ENCODE results near the gene MAGI1.

DNA sequence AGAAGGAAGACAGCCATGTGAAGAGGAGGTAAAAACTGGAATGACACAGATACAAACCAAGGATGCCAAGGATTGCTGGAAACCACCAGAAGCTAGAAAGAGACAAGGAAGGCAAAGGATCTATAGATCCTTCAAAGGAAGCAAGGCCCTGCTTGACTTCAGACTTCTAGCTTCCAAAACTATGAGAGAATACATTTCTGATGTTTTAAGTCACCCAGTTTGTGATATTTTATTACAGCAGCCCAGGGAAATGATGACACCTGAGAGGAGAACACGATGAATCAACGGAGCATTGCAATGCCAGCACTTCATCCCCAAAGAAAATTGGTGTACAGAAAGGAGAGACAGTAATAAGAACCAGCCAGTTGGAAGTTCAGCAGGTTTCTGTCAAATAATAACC lies 116.3 kb downstream of the MAGI1 start:
- TF ChIP-seq, protein P1, sequence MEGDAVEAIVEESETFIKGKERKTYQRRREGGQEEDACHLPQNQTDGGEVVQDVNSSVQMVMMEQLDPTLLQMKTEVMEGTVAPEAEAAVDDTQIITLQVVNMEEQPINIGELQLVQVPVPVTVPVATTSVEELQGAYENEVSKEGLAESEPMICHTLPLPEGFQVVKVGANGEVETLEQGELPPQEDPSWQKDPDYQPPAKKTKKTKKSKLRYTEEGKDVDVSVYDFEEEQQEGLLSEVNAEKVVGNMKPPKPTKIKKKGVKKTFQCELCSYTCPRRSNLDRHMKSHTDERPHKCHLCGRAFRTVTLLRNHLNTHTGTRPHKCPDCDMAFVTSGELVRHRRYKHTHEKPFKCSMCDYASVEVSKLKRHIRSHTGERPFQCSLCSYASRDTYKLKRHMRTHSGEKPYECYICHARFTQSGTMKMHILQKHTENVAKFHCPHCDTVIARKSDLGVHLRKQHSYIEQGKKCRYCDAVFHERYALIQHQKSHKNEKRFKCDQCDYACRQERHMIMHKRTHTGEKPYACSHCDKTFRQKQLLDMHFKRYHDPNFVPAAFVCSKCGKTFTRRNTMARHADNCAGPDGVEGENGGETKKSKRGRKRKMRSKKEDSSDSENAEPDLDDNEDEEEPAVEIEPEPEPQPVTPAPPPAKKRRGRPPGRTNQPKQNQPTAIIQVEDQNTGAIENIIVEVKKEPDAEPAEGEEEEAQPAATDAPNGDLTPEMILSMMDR (IDR thresholded peaks at IDR 0.05), result no peak
- no peak for TF ChIP-seq POLR2AphosphoS5 (IDR thresholded peaks at IDR 0.05)

All from breast epithelium (tissue), 3 donors.